GM21723 (cell line): ENCODE data around the gene UBE4B.

Experiments used
- ATAC-seq: cut with Tn5 transposase; IDR thresholded peaks from one replicate; pipeline ENCODE4 v1.9.1; 2021; ENCODE audit warnings: mild to moderate bottlenecking, moderate library complexity; ENCODE audit not compliant: unreplicated experiment

UBE4B gene

DNA sequence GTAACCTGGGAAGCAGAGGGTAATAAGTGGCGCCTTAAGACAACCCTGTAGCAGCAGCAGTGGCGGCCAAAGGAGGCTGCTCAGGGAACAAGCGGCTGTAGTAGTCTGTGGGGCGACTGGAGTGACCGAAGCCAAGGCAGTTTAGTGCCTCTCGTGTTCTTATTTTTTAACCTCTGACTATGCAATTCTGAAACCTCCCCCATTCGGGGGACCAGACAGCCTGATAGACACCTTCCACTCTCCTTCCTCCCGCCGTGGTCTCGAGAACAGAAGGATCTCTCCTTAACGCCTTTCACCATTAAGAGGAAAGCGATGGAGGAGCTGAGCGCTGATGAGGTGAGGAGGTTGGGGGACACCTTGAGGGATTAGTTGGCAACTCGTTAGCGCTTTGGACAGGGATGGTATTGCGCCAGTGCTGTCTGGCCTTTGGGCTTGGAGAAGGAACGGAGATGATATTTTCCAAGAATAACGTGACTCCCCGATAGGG lies 644 bp downstream of the UBE4B start:
- ATAC-seq = peak; percentile 27

DNA sequence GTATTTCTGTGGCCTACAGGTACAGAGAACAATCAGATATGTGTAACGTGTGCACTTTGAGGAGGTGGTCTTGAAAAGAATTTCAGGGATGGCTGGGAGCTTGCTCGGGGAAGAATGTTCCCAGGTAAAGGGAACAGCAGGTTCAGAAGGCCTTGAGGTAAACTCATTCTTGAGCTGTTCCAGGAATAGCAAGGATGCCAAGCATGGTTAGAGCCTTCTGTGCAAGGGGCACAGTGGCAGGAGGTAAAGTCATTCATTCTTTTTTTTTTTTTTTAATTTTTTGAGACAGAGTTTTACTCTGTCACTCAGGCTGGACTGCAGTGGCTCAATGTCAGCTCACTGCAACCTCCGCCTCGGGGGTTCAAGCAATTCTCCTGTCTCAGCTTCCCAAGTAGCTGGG lies 10.0 kb downstream of the UBE4B start:
- no peak for ATAC-seq

DNA sequence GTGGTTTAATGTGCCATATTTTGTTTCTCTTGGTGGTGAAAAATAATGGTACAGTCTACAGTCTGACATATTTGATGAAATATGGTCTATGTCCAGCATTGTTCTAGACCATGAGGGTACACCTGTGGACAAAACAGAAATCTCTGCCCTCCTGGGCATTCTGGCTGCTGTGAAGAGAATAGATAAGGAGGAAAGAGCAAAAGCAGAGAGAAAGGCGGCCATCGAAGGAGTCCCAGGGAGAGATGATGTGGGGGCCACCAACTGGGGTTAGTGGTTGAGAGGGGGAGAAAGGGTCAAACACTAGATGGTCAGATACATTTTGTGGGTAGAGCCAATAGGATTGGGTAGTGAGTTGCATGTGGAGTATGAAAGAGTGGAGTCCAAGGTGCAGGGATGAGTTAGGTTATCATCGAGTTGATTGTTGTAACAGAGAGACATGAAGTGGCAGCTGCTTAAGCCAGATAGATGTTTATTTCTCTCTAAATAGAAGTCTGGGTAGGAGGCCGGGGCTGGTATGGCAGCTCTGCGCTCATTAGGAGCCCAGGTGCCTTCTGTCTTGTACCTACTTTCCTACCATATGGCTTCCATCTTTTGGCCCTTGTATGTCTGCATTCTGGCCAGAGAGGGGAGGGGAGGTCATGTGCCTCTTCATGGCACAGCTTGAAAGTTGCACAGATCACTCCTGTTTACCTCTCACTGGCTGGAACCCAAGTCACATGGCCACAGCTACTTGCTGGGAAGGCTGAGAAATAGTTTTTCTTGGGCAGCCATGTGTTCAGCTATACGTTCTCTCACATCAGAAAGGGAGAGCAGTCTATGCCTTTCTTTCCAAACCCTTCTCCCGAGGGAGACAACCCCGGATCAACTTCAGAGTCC lies 13.0 kb downstream of the UBE4B start:
- no peak for ATAC-seq

DNA sequence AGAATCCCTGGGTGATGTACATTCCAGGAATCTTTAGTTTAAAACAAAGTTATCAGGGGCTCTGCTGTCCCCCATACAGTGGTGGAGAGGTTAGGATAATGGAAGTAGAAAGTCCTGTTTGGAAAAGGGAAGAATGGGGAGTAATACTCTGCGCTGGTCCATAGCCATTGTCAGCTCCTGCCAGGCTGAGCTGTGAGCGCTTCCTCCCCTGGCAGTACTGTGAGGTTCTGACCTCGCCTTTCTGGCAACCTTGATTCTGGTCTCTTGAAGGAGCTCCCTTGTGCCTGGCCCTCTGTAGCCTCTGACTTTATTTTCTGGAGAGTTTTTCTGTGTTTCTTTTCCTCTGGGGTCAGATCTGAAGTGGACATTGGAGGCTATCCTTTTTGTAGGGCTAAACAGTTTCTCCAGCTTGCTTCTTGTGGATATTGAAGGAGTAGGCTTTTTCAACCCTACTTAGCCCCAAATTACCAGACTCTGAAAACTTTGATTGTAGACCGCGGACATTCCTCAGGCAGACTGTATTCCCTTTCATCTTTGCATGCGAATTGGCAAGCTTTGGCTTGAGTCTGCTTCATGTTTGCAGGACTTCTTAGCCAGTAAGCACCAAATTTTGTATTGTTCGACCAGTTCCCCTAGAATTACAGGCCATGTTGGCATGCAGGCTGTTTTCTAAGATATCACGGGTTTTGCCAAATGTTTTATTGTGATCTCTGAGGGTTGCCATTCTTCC lies 13.8 kb downstream of the UBE4B start:
- no peak for ATAC-seq

DNA sequence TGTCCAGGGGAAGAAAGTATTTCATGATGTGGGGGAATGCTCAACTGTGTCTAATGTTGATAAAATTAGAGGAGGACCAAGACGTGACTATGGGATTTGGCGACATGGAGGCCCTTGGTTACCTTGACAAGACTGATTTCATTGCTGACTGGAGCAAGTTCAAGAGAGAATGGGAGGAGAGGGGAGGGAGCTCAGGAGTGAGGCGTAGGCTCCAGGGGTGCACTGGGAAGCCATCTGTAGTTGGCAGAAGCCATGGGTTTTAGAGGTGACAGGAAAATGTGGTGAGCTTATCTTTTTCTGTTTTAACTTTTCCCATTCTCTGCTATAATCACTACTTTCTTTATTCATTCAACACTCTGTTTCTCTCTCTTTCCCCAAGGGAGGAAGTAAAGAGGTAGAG lies 15.8 kb downstream of the UBE4B start:
- ATAC-seq = no peak

DNA sequence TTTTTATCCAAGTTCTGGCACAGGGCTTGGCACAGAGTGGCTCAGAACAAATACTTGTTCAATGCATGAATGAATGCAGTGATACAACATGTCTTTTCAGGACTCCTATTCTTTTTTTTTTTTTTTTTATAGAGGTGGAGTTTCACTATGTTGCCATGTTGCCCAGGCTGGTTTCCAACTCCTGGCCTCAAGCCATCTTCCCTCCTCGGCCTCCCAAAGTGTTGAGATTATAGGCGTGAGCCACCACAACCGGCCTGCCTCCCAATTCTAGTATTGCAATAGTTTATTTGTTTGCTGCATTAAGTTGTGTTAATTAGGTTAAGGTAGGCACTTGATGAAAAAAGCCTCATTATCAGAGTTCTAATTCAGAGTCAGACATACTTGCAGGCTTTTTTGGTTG lies 17.9 kb downstream of the UBE4B start:
- ATAC-seq = no peak

DNA sequence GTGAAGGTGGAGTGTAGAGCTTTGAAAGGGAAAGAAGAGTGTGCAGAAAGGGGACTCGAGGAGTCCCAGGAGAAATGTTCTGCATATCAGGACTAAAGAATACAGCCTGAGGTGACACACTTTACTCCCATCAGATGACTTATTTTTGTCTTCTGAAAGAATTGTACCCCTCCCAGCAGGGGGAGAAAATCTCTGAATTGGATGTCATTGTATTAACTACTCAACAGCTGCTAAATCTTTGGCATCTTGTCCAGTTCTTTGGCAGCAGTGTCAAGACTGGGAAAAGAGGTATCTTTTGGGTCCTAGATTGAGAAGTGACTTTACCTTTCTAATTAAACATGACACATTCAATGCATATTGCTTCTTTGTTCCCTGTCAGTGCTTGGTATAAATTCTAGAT lies 18.9 kb downstream of the UBE4B start:
- ATAC-seq = no peak

DNA sequence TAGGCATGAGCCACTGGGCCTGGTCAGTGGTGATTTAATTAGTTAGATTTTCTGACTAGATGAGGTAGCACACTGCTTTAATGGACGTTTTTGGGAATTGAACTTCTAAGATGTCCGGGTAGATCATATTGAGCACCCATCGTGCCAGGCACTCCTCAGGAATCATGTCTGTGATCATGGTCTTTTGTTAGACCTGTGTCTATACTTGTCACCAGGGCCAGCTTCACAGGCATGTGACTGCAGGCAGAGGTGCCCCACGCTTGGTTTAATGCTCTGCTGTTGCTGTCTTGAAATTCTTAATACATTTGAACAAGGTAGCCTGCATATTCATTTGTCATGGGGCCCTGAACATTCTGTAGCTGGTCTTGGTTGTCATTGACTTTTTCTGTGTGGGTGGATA lies 19.6 kb downstream of the UBE4B start:
- ATAC-seq = no peak

DNA sequence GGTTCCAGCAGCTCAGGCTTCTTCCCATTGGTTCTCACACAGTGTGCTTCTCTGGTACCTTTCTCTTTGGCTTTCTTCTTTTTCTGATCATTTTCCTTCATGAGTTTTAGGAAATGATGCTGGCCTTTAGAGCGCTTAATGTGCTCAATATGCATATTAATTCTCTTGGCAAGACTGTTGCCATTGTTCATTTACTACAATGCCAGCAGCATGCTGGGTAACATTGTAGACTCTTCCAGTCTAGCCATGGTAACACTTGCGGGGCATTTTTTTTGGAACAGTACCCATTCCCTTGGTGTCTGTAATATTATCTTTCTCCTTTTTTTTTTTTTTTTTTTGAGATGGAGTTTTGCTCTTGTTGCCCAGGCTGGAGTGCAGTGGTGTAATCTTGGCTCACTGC lies 21.7 kb downstream of the UBE4B start:
- no peak for ATAC-seq

DNA sequence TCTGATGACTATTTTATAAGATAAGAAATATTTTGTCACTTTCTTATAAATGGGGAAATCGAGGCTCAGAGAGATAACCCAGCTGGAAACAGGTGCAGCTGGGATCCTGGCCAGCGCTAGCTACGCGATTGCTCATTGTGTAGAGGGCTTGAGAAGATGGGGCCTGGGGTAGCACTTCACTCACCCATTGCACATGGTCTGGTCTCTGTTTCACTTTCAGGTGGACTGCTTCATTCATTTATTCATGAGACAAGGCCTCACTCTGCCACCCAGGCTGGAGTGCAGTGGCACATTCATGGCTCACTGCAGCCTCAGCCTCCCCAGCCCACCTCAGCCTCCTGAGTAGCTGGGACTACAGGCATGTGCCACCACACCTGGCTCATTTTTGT lies 23.8 kb downstream of the UBE4B start:
- no peak for ATAC-seq

DNA sequence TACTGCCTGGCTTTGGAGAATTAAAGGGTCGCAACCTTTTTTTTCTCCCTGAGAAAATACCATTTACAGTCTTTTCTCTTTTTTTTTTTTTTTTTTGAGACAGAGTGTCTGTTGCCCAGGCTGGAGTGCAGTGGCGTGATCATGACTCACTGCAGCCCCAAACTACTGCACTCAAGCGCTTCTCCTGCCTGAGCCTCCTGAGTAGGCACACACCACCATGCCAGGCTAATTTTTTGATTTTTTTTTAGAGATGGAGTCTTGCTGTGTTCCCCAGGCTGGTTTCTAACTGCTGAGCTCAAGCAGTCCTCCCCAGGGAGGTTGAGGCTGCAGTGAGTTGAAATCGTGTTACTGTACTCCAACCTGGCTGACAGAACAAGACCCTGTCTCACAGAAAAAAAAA lies 24.6 kb downstream of the UBE4B start:
- no peak for ATAC-seq

DNA sequence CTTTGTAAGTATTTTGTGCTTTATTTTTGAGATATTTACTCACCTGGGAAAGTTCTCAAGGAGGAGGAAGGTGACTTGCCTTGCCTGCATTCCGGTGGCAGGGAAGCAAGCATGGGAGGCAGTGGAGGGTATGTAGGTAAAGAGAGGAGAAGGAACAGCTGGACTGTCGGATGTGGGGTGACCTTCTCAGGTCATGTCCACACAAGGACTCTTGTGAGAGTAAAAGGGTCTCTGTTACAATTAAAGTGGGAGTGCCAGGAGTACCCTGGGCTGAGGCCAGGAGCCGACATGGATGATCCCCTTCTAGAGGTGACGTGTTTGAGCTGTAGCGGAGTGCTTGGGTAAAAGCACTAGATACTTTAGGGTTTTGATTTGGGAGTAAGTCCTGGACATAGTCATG lies 25.0 kb downstream of the UBE4B start:
- no peak for ATAC-seq

DNA sequence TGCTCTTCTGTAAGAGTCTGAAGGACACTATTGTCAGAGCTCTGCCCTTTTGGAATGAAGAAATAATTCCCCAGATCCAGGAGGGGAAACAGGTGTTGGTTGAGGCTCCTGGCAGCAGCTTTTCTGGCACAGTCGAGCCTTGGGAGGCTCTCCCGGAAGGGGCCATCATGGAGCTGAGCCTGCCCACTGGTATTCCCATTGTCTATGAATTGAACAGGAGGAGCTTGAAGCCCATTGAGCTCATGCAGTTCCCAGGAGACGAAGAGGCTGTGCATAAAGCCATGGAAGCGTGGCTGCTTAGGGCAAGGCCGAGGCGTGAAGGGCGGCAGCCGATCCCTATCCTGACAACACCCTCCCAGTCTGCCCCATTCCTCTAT lies 26.6 kb downstream of the UBE4B start:
- no peak for ATAC-seq

DNA sequence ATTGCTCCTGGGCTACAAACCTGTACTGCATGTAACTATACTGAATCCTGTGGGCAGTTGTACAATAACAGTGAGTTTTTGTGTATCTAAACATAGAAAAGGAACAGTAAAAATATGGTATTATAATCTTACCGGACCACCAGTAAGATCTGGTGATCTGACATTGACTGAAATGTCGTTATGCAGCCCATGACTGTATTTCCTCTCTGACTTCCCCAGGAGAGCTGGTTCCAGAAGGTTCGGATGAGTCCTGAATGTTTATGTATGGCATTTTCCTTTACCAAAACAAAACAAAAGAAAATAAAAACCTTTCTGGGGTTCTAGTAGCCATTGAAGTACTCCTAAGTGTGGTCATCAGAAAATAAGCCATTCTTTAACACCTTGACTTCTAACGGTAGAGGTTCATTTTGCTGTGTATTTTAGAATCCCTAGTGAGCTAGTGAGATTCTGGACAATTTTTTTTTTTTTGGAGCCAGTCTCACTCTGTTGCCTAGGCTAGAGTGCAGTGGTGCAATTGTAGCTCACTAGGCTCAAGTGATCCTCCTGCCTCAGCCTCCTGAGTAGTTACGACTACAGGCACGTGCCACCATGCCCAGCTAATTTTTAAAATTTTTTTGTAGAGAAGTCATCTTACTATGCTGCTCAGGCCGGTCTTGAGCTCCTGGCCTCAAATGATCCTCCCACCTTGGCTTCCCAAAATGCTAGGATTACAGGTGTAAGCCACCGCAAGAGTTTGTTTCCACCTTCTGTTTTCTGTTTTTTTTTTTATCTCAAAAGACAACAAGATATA lies 27.7 kb downstream of the UBE4B start:
- ATAC-seq = no peak

DNA sequence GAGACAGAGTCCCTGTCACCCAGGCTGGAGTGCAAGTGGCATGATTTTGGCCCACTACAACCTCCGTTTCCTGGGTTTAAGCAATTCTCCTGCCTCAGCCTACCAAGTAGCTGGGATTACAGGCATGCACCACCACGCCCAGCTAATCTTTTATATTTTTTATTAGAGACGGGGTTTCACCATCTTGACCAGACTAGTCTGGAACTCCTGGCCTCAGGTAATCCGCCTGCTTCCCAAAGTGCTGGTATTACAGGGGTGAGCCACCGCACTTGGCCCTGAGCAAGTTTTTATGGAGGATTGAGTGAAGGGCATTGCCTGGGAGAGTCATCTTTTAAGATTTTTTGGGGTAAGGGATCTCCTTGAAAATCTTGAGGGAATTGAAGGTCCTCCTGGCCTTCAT lies 28.5 kb downstream of the UBE4B start:
- no peak for ATAC-seq

DNA sequence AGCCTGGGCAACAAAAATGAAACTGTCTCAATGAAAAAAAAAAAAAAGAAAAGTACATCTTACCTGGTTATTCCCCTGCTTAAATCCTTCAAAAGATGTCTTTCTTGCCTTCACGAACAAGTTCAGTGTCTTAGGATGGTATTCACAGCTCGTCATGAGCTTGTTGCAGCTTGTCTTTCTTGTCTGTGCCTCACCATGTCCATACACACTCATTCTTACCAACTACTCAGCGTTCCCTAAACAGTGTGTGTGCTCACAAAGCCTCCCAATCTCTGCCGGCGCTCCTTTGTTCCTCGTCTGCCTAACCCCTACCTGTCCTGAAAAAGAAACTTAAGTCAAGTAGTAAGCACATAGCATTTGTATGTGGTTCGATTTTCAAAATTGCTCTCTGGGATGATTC lies 31.1 kb downstream of the UBE4B start:
- ATAC-seq = no peak

DNA sequence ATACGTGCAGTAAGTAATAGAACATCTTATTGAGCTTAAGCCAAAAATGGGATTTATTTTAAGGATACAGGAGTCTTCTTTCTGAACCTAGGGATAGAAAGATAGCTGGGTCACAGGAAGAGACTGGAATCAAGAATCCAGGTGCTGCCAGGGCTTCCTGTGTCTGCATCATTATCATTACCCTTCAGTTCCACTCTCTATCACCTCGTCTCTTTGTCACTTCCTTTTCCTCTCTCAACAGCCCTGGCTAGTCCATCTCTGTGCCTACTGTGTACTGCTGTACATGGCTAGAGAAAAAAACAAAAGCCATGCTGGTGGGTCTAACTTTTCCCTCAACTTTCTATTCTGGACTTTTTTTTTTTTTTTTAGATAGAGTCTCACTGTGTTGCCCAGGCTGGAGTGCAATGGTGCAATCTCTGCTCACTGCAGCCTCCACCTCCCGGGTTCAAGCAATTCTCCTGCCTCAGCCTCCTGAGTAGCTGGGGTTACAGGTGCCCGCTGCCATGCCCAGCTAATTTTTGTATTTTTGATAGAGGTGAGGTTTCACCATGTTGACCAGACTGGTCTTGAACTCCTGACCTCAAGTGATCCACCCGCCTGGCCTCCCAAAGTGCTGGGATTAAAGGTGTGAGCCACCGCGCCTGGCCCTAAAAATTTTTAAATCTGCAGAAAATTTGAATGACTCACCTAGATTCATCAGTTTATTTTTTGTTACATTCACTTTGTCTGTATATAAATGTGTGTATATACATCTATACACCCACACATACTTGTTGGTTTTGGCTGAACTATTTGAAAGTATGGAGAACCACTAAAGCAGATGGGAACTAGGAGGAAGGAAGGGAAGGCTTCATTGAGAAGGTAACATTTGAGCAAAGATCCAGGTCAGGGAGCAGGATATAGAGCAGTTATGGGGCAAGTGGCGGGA lies 31.9 kb downstream of the UBE4B start:
- no peak for ATAC-seq

DNA sequence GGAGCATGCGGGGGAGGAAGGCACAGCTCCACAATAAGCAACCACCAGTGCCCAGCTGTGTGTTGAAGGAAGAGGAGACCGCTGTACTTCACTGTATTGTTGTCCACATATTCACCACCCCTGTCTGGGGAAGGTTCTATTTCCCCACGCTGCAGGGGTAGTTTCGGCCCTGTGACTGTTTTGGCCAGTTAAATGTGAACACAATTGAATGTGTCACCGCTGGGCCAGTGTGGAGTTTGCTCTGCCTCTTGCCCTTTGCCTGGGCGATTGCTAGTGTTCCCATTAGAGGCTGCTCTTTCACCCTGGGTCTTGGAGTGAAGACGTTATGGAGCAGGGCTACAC lies 32.6 kb downstream of the UBE4B start:
- ATAC-seq = no peak

DNA sequence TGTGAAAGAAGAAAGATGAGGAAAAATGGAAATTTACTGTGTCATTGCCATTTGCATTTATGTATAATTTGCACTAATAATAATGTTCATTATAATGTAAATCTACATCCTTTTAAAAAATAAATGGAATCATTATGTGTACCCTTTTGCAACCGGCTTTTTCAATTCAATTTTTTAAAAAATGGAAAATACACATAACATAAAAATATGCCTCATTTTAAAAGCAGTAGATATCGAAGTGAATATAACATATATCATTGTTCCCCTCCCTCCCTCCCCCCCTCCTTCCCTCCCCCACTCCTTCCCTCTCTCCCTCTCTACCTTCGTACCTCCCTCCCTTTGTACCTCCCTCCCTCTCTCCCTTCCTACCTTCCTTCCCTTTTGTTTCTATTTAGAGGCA lies 33.0 kb downstream of the UBE4B start:
- no peak for ATAC-seq

DNA sequence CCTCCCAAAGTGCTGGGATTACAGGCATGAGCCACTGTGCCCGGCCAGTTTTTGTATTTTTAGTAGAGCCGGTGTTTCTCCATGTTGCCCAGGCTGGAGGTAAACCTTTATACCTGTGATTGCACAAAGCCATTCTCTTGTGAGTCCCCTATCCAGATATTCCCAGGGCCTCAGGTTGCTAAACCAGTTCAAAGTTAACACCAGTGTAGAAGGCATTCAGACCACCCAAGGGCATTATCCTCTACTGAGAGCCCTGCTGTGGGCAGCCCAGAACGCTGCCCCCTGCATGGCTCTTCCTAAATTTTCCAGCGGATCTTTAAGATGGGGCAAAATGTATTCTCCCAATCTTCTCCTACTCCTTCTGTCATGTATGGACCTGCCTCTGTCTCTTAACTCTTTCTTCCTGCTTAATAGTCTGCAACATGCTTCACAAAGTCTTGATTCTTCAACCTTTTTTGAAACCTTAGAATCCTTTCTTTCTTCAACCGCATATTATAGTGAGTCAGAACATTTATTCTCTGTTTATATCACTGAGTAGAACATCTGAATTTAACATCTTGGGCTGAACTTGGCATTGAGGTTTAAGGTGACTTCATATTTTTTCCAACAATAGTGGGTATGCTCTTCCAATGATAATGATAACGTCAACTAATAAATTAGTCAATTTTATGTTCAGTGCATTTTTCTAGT lies 36.0 kb downstream of the UBE4B start:
- no peak for ATAC-seq
